Measurements from ENCODE around the gene DNAH8. TPM values are rescaled to one million over a fixed set of nuclear protein-coding genes. Genes with fewer than 3 reads are reported as not detected.

Gene DNAH8
- total RNA-seq, 1 experiment from 2014 or later, result 0.15 TPM

- Histone ChIP-seq H3K9ac (ENCODE audit: low read length) (no peak overlapping the region), H3K27ac (ENCODE audit: low read length) (no peak overlapping the region), H3K79me2 (ENCODE audit: low read length) (peaks cover 57% of the 10 kb centered on the region), H2AFZ (ENCODE audit: low read length) (no peak overlapping the region), H3K4me3 (ENCODE audit: low read length) (no peak overlapping the region), H4K20me1 (ENCODE audit: low read length) (peaks cover 17% of the 10 kb centered on the region), H3K4me1 (ENCODE audit: insufficient read depth, low read length) (no peaks in the 10 kb centered on the region), H3K9me3 (ENCODE audit: low read length) (no peaks in the 10 kb centered on the region), H3K9me2 (replicated peaks; ENCODE audit: low read length) (no peaks in the 10 kb centered on the region), H3K27me3 (ENCODE audit: low read length) (no peaks in the 10 kb centered on the region), H3K4me2 (ENCODE audit: low read length) (no peak overlapping the region), H3F3A (ENCODE audit: low read length, unreplicated experiment) (no peaks in the 10 kb centered on the region), H3K36me3 (ENCODE audit: low read depth, low read length) (peaks cover 22% of the 10 kb centered on the region)
- intact Hi-C loops (cut with micrococcal nuclease), result no loop called here
- ATAC-seq (no peak), DNase-seq (no peak)
- no TSS peak for BruUV-seq (replicated peaks)
- no peak for TF ChIP-seq CTCF (conservative IDR thresholded peaks at IDR 0.05; ENCODE audit: low read depth, low read length)
- no peak for TF ChIP-seq EZH2 (IDR thresholded peaks at IDR 0.05; ENCODE audit: low read length, unreplicated experiment)
- no peak for TF ChIP-seq EZH2phosphoT487 (IDR thresholded peaks at IDR 0.05; ENCODE audit: borderline replicate concordance, low read length)
- ChIA-PET CTCF (no interaction called here), POLR2A (ENCODE audit: unreplicated experiment) (interaction anchor here (0.5 kb wide), 1 partner anchor 17 kb away, joined by 14 read pairs; no protein-coding TSS in a partner anchor)
Observed at GRCh38 chr6:38686270-38687042, 28.7 kb upstream of the DNAH8 start.

- no peak overlapping the region for H3K27ac ChIP-seq (ENCODE audit: low read length)
- no peak for DNase-seq
- H2AFZ ChIP-seq (ENCODE audit: low read length), result no peak overlapping the region
- no peaks in the 10 kb centered on the region for H3K9me2 ChIP-seq (replicated peaks; ENCODE audit: low read length)
- no peak overlapping the region for H3K9ac ChIP-seq (ENCODE audit: low read length)
- no TSS peak for BruUV-seq (replicated peaks)
- H3K4me2 ChIP-seq (ENCODE audit: low read length), result no peak overlapping the region
- H3K36me3 ChIP-seq (ENCODE audit: low read depth, low read length), result peaks cover 17% of the 10 kb centered on the region
- ChIA-PET CTCF (no interaction called here), POLR2A (ENCODE audit: unreplicated experiment) (interaction anchor here (0.5 kb wide), 1 partner anchor 16 kb away, joined by 14 read pairs; no protein-coding TSS in a partner anchor)
- ATAC-seq, result no peak
- TF ChIP-seq CTCF (conservative IDR thresholded peaks at IDR 0.05; ENCODE audit: low read depth, low read length) (no peak), EZH2phosphoT487 (IDR thresholded peaks at IDR 0.05; ENCODE audit: borderline replicate concordance, low read length) (no peak), EZH2 (IDR thresholded peaks at IDR 0.05; ENCODE audit: low read length, unreplicated experiment) (no peak)
- peaks cover 17% of the 10 kb centered on the region for H4K20me1 ChIP-seq (ENCODE audit: low read length)
- no peaks in the 10 kb centered on the region for H3K4me1 ChIP-seq (ENCODE audit: insufficient read depth, low read length)
- no peak overlapping the region for H3K4me3 ChIP-seq (ENCODE audit: low read length)
- no peaks in the 10 kb centered on the region for H3K27me3 ChIP-seq (ENCODE audit: low read length)
- H3F3A ChIP-seq (ENCODE audit: low read length, unreplicated experiment), result no peaks in the 10 kb centered on the region
- H3K79me2 ChIP-seq (ENCODE audit: low read length), result peaks cover 62% of the 10 kb centered on the region
- intact Hi-C loops (cut with micrococcal nuclease), result no loop called here
- H3K9me3 ChIP-seq (ENCODE audit: low read length), result no peaks in the 10 kb centered on the region
Observed at GRCh38 chr6:38687043-38687353, 28.1 kb upstream of the DNAH8 start.

GRCh38 chr6:38687549-38687948 is 27.6 kb upstream of the DNAH8 start:
- intact Hi-C loops (cut with micrococcal nuclease), result no loop called here
- BruUV-seq (replicated peaks), result no TSS peak
- POLR2A ChIA-PET (ENCODE audit: unreplicated experiment), result no interaction called here
- Histone ChIP-seq H3F3A (ENCODE audit: low read length, unreplicated experiment) (no peaks in the 10 kb centered on the region), H4K20me1 (ENCODE audit: low read length) (peaks cover 17% of the 10 kb centered on the region), H3K4me1 (ENCODE audit: insufficient read depth, low read length) (no peaks in the 10 kb centered on the region), H3K27me3 (ENCODE audit: low read length) (no peaks in the 10 kb centered on the region), H3K79me2 (ENCODE audit: low read length) (peaks cover 68% of the 10 kb centered on the region), H3K4me2 (ENCODE audit: low read length) (no peak overlapping the region), H2AFZ (ENCODE audit: low read length) (no peak overlapping the region), H3K9me3 (ENCODE audit: low read length) (no peaks in the 10 kb centered on the region), H3K9ac (ENCODE audit: low read length) (no peak overlapping the region), H3K9me2 (replicated peaks; ENCODE audit: low read length) (no peaks in the 10 kb centered on the region), H3K4me3 (ENCODE audit: low read length) (no peak overlapping the region), H3K27ac (ENCODE audit: low read length) (no peak overlapping the region), H3K36me3 (ENCODE audit: low read depth, low read length) (peaks cover 14% of the 10 kb centered on the region)
- TF ChIP-seq CTCF (conservative IDR thresholded peaks at IDR 0.05; ENCODE audit: low read depth, low read length), result no peak
- TF ChIP-seq EZH2phosphoT487 (IDR thresholded peaks at IDR 0.05; ENCODE audit: borderline replicate concordance, low read length), result no peak
- no peak for TF ChIP-seq EZH2 (IDR thresholded peaks at IDR 0.05; ENCODE audit: low read length, unreplicated experiment)
- DNase-seq (no peak), ATAC-seq (no peak)
- CTCF ChIA-PET, result no interaction called here
